Measurements from ENCODE around the gene PIP5K1B. TPM values are rescaled to one million over a fixed set of nuclear protein-coding genes. Genes with fewer than 3 reads are reported as not detected.

PIP5K1B gene
- total RNA-seq, 1 donor from 2014 or later = 0.71 TPM

DNA sequence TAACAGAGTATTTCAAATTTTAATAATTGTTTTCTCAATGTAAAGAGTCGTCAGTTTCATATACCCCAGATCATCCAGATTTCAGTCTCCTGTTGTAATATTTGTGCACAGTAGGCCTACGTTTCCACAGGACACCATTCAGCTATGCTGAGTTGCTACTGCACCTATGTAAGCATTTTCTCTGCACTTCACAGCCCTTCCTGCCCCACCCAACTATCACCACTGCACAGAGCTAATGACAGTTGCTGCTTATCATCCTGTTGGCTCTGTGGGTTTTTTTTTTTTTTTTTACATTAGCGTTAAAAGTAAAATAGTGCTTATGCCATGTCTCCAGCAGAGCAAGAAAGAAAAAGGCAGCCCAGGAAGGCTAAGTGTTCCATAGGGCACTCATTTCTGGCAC, 314.8 kb downstream of the PIP5K1B start:
- Histone ChIP-seq H3K27me3 (ENCODE audit: control insufficient read depth, insufficient read depth, low read length) (no peaks in the 10 kb centered on the region), H3K4me3 (ENCODE audit: low read depth, low read length) (no peak overlapping the region), H3K36me3 (ENCODE audit: control insufficient read depth, insufficient read depth, low read length) (no peaks in the 10 kb centered on the region)
- no peak for DNase-seq (ENCODE audit: low read depth)
- TF ChIP-seq, protein P1, sequence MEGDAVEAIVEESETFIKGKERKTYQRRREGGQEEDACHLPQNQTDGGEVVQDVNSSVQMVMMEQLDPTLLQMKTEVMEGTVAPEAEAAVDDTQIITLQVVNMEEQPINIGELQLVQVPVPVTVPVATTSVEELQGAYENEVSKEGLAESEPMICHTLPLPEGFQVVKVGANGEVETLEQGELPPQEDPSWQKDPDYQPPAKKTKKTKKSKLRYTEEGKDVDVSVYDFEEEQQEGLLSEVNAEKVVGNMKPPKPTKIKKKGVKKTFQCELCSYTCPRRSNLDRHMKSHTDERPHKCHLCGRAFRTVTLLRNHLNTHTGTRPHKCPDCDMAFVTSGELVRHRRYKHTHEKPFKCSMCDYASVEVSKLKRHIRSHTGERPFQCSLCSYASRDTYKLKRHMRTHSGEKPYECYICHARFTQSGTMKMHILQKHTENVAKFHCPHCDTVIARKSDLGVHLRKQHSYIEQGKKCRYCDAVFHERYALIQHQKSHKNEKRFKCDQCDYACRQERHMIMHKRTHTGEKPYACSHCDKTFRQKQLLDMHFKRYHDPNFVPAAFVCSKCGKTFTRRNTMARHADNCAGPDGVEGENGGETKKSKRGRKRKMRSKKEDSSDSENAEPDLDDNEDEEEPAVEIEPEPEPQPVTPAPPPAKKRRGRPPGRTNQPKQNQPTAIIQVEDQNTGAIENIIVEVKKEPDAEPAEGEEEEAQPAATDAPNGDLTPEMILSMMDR (IDR thresholded peaks at IDR 0.05; ENCODE audit: insufficient read depth, low read length, poor library complexity, severe bottlenecking) = no peak

- TF ChIP-seq, protein P1 (IDR thresholded peaks at IDR 0.05; ENCODE audit: insufficient read depth, low read length, poor library complexity, severe bottlenecking) = no peak
- Histone ChIP-seq H3K4me3 (ENCODE audit: low read depth, low read length) (no peak overlapping the region), H3K36me3 (ENCODE audit: control insufficient read depth, insufficient read depth, low read length) (no peaks in the 10 kb centered on the region), H3K27me3 (ENCODE audit: control insufficient read depth, insufficient read depth, low read length) (no peaks in the 10 kb centered on the region)
- no peak for DNase-seq (ENCODE audit: low read depth)
These were observed 315.5 kb downstream of the PIP5K1B start for GRCh38 chr9:69020301-69021145.

- H3K27me3 ChIP-seq (ENCODE audit: control insufficient read depth, insufficient read depth, low read length) = peaks cover 3% of the 10 kb centered on the region
- TF ChIP-seq, protein P1 (IDR thresholded peaks at IDR 0.05; ENCODE audit: insufficient read depth, low read length, poor library complexity, severe bottlenecking) = no peak
- H3K36me3 ChIP-seq (ENCODE audit: control insufficient read depth, insufficient read depth, low read length) = no peaks in the 10 kb centered on the region
- no peak overlapping the region for H3K4me3 ChIP-seq (ENCODE audit: low read depth, low read length)
- no peak for DNase-seq (ENCODE audit: low read depth)
These were observed 318.6 kb downstream of the PIP5K1B start for GRCh38 chr9:69023650-69024049.

- Histone ChIP-seq H3K36me3 (ENCODE audit: control insufficient read depth, insufficient read depth, low read length) (no peaks in the 10 kb centered on the region), H3K27me3 (ENCODE audit: control insufficient read depth, insufficient read depth, low read length) (peaks cover 3% of the 10 kb centered on the region), H3K4me3 (ENCODE audit: low read depth, low read length) (no peak overlapping the region)
- no peak for DNase-seq (ENCODE audit: low read depth)
- TF ChIP-seq, protein P1 (IDR thresholded peaks at IDR 0.05; ENCODE audit: insufficient read depth, low read length, poor library complexity, severe bottlenecking) = peak; percentile 66
These were observed 322.5 kb downstream of the PIP5K1B start for GRCh38 chr9:69027355-69028097.

DNA sequence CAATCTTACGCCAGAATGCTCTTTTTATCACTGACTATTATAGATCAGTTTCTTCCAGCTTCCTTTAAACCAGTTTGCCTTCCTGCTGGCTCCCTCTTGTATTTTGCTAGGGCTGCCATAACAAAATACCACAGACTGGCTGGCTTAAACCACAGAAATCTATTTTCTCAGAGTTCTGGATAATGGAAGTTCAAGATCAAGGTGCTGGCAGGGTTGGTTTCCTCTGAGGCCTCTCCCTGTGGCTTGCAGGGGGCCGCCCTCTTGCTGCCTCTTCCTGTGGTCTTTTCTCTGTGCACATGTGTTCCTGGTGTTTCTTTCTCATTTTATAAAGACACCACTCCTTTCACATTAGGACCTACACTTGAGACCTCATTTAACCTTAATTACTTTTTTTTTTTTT, 323.7 kb downstream of the PIP5K1B start:
- TF ChIP-seq, protein P1 (IDR thresholded peaks at IDR 0.05; ENCODE audit: insufficient read depth, low read length, poor library complexity, severe bottlenecking) = no peak
- Histone ChIP-seq H3K36me3 (ENCODE audit: control insufficient read depth, insufficient read depth, low read length) (no peaks in the 10 kb centered on the region), H3K27me3 (ENCODE audit: control insufficient read depth, insufficient read depth, low read length) (peaks cover 3% of the 10 kb centered on the region), H3K4me3 (ENCODE audit: low read depth, low read length) (no peak overlapping the region)
- DNase-seq (ENCODE audit: low read depth) = no peak

Measured in kidney epithelial cell (primary cell).